HG02588 (cell line): ENCODE results near the gene DENR.
"Not testable (repeated sequence)": the region's sequence is repeated elsewhere in the genome, so short reads cannot be mapped to it uniquely, and the experiment has no call there.

Experiments
- ATAC-seq: cut with Tn5 transposase; IDR thresholded peaks from one replicate; pipeline ENCODE4 v1.9.1; 2021; ENCODE audit warnings: mild to moderate bottlenecking, moderate library complexity; ENCODE audit not compliant: unreplicated experiment

The DENR gene

DNA sequence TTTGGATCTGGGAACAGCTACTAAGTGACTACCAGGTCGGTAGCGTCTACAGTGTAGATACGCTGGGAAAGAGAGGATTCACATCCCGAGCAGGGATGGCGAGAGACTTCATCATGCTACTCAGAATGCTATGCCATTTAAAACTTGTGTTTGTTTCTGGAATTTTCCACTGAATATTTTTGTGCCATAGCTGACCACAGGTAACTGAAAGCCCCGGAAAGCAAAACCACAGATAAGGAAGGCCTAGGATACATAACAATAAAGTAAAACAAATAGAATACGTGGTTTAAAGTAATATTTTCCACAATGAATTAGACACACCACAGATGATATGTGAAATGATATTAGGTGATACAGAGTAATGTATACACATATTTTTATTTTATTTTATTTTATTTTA, 14.1 kb upstream of the DENR start:
- no peak for ATAC-seq

DNA sequence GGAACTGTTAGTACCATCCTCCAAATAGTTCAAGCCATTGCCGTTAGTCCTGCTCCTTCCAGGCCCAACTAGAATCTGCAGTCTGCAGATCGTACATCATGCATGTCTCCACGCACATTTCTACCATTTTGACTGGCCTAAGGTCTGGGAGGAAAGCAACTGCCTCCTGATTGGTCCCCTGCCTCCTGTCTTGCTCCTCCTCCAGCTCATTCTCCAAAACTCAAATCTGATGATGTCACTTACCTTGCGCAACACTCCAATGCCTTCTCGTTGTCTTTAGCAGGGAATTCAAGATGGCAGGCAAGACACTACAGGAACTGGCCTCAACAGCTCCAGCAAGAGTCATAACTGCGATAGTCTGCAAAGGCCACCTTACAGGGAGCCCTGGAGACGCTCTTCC, 12.3 kb upstream of the DENR start:
- no peak for ATAC-seq

DNA sequence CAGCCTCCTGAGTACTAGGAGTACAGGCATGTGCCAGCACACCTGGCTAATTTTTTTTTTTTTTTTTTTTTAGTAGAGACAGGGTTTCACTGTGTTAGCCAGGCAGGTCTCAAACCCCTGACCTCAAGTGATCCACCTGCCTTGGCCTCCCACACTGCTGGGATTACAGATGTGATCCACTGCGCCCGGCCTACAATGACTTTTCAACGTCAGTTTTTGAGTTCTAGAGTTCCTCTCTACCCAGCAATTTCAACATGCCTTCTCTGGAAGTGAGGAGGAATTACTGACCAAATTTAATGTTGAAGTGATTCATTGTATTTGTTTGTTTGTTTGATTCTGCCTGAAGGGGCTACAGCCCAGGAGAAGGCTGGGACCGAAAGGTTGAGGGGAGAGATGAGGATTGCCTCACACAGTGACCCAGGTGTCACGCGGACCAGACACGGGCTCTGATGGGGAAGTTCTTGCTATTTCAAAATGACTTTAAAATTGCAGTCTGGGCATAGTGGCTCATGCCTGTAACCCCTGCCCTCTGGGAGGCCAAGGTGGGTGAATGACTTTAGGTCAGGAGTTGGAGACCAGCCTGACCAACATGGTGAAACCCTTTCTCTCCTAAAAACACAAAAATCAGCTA, 8.6 kb upstream of the DENR start:
- ATAC-seq: no peak

DNA sequence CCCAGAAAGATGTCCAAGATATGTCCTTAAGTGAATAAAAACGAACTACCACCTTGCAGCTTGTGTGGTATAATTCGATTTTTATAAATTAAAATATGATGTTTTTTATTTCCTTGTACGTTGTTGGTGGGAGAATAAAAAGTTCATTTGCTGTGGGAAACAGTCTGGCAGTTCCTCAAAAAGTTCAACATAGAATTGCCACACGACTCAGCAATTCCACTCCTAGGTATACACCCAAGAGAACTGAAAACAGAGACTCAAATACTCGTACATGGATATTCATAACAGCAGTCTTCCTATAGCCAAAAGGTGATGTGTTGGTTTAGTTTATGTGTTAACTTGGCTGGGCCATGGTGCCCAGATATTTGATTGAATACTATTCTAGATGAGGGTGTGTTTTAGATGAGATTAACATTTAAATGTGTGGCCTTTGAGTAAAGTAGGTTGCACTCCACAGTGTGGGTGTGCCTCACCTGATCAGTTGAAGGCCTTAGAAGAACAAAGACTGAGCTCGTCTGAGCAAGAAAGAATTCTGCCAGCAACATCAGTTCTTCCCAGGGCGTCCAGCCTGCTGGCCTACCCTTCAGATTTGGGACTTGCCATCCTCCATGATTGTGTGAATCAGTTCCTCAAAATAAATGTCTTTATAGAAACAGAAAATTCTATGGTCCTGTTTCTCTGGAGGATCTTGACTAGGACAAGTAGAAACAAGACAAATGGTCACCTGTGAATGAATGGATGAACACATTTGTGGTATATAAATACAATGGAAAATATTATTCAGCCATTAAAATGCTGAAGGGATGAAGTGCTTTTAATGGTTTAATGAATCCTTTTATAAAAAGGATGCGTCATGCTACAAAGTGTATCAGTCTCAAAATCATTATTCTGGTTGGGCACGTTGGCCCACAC, 5.1 kb upstream of the DENR start:
- no peak for ATAC-seq

DNA sequence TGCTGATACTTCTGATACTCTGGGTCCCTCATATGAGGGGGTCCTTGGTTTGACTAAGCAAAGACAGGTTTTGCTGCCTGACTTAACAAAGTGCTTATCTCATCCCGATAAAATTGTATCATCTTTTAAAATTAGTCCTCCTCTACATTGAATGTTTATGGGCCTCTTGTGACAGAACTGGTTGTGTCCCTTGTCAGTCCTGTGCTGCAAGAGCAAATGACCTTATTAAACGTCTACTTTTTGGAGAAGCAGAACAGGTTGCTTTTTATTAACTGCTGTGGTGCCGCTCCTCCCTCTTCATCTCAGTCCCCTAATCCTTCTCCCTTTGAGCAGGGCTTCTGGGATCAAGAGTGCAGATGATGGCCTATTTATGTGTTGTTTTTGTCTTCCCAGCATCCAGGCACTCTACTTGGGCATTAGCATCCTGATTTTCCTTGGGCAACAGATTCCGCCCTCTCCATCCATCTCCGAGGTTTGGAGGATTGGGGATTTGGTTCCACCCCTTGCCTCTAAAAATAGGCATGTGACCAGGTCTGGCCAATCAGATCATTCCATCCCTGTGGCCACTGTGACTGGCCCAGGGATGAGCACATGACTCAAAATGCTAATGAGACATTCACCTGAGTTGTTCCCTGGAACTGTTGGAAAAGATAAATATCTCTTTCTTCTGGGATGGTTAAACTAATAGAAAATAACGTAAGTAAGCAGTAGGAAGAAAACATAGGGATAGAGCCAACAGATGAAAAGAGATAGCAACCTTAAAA, 2.9 kb upstream of the DENR start:
- no peak for ATAC-seq

DNA sequence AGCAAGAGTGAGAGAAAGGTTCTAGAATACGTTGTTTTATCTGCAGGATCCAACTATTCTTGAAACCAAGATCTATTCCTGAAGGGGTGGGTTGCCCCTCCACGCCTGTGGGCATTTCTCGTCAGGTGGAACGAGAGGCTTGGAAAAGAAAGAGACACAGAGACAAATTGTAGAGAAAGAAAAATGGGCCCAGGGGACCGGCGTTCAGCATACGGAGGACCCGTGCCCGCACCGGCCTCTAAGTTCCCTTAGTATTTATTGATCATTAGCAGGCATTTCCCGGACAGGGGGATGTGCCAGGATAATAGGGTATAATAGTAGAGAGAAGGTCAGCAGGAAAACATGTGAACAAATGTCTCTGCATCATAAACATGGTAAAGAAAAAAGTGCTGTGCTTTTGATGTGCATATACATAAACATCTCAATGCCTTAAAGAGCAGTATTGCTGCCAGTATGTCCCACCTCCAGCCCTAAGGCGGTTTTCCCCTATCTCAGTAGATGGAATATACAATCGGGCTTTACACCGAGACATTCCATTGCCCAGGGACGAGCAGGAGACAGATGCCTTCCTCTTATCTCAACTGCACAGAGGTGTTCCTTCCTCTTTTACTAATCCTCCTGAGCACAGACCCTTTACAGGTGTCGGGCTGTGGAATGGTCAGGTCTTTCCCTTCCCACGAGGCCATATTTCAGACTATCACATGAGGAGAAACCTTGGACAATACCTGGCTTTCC, 1.7 kb upstream of the DENR start:
- not testable (repeated sequence) for ATAC-seq

DNA sequence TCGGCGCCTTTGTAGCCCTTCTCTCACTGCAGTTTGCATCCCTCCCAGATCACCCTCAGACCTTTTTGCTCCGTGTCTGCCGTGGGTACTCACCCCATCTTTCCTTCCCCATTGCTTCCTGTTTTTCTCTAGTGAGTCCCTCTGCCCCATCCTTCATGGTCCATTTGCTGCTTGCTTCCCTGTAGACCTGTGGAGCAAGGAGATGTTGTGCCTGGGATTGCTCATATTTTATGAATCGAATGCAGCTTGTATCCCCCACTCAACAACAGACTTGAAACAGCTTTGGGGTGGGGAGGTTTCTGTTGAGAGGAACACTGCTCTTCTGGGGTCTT, 661 bp downstream of the DENR start:
- ATAC-seq: no peak

DNA sequence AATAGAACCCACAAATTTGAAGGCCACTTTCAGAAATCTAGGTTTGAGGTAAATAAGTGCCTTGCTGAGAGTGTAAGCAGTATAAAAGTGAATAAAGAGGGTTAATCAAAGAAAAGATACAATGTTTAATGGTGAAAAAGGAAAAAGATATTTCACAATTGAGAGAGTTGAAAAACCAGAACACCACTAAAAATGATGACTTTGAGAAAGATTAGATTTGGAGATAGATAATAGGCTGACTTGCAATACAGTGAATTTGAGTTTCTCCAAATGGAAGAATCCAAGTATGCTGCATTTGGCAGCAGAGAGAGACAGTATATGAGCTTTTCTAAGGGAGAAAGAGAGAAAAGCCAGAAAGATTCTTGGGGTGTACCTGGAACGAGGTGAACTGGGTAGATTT, 2.2 kb downstream of the DENR start:
- no peak for ATAC-seq

DNA sequence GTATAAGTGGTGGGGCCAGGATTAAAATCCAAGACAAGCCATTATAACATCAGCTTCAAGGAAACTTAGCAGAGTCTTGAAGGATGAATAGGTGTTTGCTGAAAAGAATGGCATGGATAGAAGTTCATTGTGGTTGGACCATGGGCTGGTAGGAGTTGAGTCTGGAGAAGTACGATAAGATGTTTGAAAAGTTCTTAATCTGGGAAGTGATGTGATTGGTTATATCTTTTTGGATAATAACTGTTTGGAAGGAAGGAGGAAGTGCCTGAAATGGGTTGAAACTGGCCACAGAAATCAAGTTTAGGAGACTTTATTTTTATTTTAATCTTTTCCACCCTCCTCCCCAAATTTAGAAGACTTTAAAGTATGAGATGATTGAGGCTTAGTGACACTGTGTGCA, 4.9 kb downstream of the DENR start:
- no peak for ATAC-seq

DNA sequence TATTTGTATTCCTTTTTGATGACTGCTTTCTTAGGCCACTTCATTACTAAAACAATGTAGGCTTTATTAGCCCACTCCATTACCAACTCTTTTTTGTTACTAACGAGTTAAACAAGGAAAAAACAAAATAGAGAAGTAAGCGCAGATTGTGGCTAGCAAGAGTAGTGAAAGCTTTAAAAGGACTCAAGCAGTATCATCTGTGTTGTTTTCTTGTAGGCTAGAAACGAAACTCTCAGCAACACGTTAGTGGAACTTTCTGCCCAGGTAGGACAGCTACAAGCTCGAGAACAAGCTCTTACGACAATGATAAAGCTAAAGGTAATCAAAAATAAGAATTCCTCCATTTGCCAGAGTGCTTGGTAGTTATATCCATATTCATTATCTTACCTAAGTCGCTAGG, 32.9 kb downstream of the DENR start:
- ATAC-seq: no peak

DNA sequence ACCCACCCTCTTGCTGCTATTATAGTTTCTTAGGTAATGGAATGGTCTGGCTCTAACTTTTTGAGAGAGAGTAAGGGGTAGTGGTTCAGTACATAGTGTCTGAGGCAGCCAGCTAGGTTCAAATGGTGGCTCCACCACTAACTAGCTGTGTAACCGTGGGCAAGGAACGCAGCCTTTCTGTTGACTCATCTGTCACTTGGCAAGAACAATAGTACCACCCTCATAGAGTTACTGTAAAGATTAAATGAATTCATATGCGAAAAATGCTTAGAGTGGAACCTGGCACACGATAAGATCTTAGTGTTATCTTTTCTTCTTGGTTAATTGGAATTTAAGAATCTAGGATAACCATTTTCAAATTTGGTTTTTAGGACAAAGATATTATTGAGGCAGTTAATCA, 35.8 kb downstream of the DENR start:
- no peak for ATAC-seq

DNA sequence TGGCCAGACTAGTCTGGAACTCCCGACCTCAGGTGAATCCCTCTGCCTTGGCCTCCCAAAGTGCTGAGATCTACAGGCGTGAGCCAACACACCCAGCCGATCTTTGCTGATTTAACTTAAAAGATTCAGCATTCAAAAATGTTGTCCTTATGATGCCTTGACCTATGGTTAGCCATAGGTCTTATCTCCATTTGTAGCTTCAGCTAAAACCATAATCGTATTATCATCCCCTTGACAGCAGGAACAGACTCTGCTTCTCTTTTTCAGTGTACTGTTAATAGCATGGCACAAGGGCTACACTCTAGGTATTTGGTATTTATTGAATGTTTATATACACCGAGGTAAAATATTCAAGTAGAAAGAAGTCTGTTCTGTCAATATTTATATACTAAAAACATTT, 37.0 kb downstream of the DENR start:
- no peak for ATAC-seq

DNA sequence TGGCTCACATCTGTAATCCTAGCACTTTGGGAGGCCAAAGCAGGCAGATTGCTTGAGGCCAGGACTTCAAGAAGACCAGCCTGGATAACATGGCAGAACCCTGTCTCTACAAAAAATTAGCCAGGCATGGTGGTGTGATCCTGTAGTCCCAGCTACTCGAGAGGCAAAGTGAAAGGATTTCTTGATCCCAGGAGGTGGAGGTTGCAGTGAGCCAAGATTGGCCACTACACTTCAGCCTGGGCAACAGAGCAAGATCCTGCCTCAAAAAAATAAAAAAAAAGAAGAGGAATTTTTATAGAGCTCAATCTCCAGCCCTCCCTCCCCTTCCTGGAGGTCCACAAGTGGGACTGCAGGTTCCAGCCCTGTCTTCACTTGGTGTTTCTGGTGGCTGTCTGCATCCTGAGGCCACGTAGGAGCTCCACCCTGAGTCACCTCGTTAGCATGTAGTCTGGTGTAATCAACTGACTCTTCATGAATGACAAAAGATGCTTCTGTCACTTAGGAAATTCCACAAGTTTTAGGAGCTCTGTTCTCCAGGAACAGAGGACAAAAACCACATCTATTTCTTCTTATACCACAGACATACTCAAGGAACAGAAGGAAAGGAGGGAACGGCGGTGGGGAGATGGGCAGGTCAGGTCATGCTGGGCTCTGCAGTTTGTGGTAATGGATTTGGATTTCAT, 37.9 kb downstream of the DENR start:
- ATAC-seq: no peak

DNA sequence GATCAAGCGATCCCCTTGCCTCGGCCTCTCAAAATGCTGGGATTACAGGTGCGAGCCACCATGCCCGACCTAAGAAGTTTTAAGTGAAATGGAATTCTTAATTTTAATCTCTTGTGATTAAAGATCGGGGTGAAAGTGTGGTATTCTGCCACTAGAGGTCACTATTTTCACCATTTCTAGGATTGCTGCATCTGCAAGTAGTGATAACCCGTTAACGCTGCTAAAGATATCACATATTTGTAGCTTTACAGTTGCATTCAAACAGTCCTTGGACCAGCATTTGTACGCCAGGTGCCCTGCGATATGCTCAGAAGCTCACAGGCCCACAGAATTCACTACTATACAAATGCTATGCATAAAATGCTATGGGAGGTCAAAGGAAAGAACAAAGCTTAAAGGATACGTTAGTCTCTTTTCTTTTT, 41.1 kb downstream of the DENR start:
- ATAC-seq: no peak

DNA sequence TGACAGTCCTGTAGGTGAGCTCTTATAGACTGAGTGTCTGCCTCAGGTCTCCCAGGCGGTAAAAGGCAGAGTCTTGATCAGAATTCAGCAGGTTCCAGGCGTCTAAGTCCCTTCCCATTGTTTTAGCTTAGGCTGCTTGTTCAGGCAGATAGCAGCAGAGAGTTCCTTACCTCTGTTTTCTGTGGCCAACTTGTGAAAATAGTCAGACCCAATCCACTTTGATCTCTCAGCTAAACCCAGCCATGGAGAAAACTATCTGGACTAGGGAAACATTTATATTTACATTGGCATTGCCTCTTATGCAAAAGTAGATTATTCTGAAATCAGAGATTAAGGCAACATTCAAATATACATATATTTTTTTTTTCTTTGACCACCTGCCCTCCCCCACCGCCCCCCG, 43.2 kb downstream of the DENR start:
- ATAC-seq: no peak

DNA sequence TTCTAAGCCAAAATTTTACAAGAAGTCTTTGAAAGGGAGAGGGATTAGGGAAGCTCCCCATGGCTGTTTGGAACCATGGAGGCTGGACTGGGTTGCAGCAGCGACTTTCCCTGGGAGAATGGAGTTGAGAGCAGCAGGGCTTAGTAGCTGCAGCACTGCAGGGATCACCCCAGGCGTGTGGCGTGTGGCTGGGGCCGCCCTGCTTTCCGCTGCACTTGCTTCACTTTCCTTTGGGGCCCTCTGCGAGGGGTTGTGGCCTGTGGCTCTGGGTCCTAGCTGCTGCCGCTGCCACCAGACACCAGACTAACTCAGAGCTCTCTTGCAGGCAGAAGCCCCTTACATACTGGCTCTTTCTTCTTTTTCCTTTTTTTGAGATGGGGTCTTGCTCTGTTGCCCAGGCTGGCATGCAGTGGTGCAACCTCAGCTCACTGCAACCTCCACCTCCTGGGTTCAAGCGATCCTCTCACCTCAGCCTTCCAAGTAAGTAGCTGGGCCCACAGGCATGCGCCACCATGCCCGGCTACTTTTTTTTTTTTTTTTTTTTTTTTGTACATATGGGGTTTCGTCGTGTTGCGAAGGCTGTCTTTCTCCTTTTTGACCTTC, 47.1 kb downstream of the DENR start:
- no peak for ATAC-seq

DNA sequence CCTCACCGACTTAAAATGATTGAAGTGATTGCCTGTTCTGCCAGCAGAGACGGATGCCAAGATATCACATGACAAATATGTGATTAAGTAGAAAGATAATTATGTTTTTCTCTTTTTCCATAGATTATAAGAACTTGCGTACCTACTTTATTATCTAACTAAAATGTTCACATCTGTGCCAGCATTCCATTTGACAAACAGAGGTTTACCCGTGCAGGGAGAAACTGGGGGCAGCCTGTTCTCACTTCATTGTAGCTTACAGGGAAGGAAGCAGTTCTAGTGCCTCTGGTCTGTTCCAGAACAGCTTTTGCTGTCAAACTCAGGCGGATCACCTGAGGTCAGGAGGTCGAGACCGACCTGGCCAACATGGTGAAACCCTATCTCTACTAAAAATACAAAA, 51.3 kb downstream of the DENR start:
- no peak for ATAC-seq

DNA sequence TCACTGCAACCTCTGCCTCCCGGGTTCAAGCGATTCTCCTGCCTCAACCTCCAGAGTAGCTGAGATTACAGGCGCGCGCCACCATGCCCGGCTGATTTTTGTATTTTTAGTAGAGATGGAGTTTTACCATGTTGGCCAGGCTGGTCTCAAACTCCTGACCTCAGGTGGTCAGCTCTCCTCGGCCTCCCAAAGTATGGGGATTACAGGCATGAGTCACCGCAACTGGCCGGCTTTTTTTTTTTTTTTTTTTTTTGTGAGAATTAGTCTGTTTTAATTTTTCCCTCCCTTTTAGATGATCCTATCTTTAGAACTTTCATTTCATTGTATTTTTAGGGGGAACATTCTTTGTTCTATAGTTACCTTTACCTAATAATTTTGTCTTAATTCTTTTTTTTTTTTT, 52.3 kb downstream of the DENR start:
- not testable (repeated sequence) for ATAC-seq

DNA sequence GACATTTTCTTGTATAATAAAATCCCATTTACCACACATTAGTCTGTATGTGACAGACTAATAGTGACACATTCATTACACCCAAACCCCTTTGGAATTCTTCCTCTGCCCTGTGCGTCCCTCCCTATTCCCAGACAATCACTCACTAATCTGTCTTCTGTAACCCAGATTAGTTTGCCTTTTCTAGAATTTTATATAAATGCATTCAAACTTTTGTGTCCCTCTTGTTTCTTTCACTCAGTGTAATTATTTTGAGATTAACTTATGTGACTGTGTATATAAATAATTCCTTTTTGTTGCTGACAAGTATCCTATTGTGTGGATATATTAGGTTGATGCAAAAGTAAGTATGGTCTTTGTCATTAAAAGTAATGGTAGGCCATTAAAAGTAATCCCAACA, 55.0 kb downstream of the DENR start:
- ATAC-seq: no peak

DNA sequence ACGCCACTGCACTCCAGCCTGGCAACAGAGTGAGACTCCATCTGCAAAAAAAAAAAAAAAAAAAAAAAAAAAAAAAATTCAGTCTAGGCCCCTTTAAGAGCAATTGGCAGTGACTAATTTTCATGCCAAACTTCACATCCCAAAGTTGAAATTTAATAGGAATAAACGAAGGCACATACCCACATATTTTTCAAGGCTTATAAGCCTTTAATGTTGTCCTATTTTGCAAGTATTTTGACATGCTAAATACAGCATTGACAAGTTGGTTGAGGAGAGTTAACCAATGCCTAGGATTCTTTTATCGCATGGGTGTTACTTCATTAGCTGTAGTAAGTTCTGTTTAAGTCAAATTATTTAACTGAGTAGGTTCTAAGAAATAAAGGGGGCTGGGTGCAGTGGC, 59.2 kb downstream of the DENR start:
- ATAC-seq: no peak
